Astrocyte (in vitro differentiated cells and primary cell): ENCODE measurements around the gene TRAF7.

Experiments used
- EZH2 ChIP-seq: IDR thresholded peaks from 2 replicates; pipeline ENCODE4 v1.6.1; 2012; ENCODE audit warnings: mild to moderate bottlenecking, low read length, inconsistent platforms; ENCODE audit not compliant: insufficient read depth
- TF ChIP-seq, protein P1 (sequence below): IDR thresholded peaks from 2 replicates; pipeline ENCODE4 v1.5.1; 2011; ENCODE audit warnings: low read depth, mild to moderate bottlenecking, inconsistent platforms, low read length, moderate library complexity; ENCODE audit not compliant: insufficient read depth

DNA sequence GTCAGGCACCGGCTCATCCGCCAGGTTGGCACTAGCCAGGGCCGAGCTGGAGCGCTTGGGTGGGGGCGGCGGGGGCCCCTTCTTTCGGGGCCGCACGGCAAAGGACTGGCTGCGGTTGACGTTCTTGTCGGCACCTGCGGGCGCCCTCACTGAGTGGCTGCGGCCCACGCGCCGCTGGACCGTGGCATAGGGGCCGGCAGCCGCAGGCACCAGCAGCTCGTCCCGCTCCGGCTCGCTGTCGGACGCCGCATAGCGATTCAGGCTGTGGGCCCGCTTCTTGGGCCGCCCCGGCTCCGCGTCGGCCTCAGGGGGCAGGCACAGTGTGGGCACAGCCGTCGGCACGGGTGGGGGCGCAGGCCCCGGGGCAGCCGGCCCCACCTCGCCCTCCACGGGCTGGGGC lies 24.9 kb downstream of the TRAF7 start:
- TF ChIP-seq, protein P1, sequence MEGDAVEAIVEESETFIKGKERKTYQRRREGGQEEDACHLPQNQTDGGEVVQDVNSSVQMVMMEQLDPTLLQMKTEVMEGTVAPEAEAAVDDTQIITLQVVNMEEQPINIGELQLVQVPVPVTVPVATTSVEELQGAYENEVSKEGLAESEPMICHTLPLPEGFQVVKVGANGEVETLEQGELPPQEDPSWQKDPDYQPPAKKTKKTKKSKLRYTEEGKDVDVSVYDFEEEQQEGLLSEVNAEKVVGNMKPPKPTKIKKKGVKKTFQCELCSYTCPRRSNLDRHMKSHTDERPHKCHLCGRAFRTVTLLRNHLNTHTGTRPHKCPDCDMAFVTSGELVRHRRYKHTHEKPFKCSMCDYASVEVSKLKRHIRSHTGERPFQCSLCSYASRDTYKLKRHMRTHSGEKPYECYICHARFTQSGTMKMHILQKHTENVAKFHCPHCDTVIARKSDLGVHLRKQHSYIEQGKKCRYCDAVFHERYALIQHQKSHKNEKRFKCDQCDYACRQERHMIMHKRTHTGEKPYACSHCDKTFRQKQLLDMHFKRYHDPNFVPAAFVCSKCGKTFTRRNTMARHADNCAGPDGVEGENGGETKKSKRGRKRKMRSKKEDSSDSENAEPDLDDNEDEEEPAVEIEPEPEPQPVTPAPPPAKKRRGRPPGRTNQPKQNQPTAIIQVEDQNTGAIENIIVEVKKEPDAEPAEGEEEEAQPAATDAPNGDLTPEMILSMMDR: no peak
- no peak for TF ChIP-seq EZH2
